Measurements from ENCODE around the gene ITIH3. TPM values are rescaled to one million over a fixed set of nuclear protein-coding genes. Genes with fewer than 3 reads are reported as not detected.
"Not testable (repeated sequence)": the region's sequence is repeated elsewhere in the genome, so short reads cannot be mapped to it uniquely, and the experiment has no call there.

The ITIH3 gene
- total RNA-seq, 2 experiments from 2014 or later: not detected

DNA sequence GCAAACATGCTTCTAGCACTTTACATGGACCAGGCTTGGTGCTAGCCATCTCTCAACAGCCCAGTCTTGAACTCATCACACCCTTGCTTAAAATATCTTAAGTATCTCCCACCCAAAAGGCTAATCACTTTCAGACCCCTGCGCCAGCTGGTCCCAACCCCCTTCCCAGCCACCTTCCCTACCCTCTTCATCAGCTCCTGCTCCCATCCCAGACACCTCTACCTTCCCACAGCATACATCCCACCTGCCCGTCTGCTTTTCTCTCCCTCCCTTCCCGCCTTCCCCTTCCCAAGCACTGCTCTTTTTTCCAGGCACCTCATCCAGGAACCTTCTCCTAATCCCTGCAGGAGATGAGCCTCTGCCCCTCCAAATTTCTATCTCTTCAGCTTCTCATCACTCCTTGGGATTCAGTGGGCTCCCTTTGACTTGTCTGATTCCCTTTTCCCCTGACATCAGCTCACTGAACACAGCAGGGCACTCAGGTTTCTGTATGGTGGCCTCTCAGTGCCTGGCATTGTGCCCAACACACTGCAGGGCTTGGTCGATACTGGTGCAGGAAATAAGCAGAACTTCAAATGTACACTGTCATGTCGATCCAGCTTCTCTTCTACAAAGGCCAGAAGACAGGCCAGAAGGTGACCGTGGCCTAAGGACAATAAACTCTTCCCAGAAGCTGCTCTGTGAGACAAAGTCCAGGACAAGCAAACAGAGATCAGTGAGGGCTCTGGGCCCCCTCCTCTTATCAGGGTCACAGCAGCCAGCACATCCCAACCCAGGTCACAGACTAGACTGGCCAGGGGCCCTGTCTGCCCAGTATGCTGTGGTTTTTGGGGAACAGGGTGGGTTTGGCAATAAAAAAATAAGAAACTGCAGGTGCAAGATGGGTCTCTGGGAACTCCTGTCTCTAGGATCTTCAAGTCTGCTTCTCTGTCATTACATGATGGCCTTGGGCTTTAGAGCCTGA is 19.4 kb upstream of the ITIH3 start:
- intact Hi-C loops (cut with micrococcal nuclease): loop anchor here (5.0 kb wide), 2 partner anchors 318 to 482 kb away; partner anchors contain the start of genes NISCH and TKT
- H3K36me3 Mint-ChIP-seq (ENCODE audit: low read depth): no peaks in the 10 kb centered on the region
- no peaks in the 10 kb centered on the region for H3K27me3 Mint-ChIP-seq (ENCODE audit: low read depth)
- peaks cover 10% of the 10 kb centered on the region for H3K4me1 Mint-ChIP-seq (ENCODE audit: low read depth)
- H3K4me3 Mint-ChIP-seq: no peak overlapping the region
- no peak for DNase-seq
- CTCF ChIA-PET: no interaction called here
- H3K27ac Mint-ChIP-seq: no peak overlapping the region
- no peaks in the 10 kb centered on the region for H3K9me3 Mint-ChIP-seq

GRCh38 chr3:52775877-52776276 is 18.7 kb upstream of the ITIH3 start:
- Mint-ChIP-seq H3K27ac (no peak overlapping the region), H3K27me3 (ENCODE audit: low read depth) (no peaks in the 10 kb centered on the region), H3K9me3 (no peaks in the 10 kb centered on the region), H3K4me1 (ENCODE audit: low read depth) (peaks cover 10% of the 10 kb centered on the region), H3K4me3 (no peak overlapping the region), H3K36me3 (ENCODE audit: low read depth) (no peaks in the 10 kb centered on the region)
- no peak for DNase-seq
- CTCF ChIA-PET: no interaction called here
- intact Hi-C loops (cut with micrococcal nuclease): no loop called here

DNA sequence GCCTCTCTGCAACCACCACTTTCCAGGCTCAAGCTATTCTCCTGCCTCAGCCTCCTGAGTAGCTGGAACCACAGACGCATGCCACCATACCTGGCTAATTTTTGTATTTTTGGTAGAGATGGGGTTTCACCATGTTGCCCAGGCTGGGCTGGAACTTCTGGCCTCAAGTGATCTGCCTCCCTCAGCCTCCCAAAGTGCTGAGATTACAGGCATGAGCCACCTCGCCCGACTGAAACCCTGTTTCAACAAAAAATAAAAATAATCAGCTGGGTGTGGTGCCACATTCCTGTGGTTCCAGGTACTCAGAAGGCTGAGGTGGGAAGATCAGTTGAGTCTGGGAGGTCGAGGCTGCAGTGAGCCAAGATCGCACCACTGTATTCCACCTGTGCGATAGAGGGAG is 18.1 kb upstream of the ITIH3 start:
- H3K27me3 Mint-ChIP-seq (ENCODE audit: low read depth); H3K4me1 Mint-ChIP-seq (ENCODE audit: low read depth); H3K27ac Mint-ChIP-seq; H3K4me3 Mint-ChIP-seq; intact Hi-C loops (cut with micrococcal nuclease); H3K36me3 Mint-ChIP-seq (ENCODE audit: low read depth); DNase-seq; H3K9me3 Mint-ChIP-seq: not testable (repeated sequence)
- CTCF ChIA-PET: interaction anchor here (0.6 kb wide), 1 partner anchor 802 kb away, joined by 3 read pairs; no protein-coding TSS in a partner anchor

DNA sequence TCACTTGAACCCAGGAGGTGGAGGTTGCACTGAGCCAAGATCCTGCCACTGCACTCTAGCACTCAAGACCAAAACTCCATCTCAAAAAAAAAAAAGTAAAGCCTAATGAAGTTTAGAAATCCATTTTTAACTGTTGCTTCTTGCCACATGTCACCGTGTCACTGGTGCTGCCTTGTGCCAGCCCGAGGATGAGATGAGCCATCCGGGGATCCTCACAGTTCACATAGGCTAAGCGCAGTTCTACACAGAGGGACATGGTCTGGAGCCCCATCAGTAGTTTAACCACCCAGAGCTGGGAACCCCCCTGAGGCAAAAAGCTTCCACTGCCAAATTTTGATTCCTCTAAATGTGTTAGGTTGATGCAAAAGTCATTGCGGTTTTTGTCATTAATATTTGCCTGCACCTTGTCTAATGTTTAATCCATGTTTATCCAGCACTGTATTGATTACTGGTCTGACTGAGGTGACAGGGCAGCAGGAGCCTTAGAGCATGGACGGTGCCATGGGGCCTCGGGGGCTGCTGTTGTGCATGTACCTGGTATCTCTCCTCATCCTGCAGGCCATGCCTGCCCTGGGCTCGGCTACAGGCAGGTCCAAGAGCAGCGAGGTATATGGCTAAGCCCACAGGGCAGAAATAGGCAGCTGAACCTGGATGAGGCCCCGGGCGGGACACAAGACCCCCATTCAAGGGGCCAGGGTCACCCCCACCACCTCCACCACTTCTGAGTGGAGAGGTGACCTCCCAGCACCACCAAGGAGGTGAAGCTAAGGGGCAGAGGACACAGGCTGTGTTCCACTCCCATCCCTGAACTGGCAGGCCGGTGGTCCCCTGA is 17.3 kb upstream of the ITIH3 start, which contains the start of gene ITIH1:
TSS of gene ITIH1 (plus strand) at position 473 of the 832 bp plus-strand sequence. CDS start at position 490, 17 bp downstream.
- intact Hi-C loops (cut with micrococcal nuclease): no loop called here
- Mint-ChIP-seq H3K4me3 (no peak within 1 kb of the TSS), H3K27me3 (ENCODE audit: low read depth) (no peaks in the 10 kb centered on the region), H3K9me3 (no peaks in the 10 kb centered on the region), H3K4me1 (ENCODE audit: low read depth) (no peaks in the 10 kb centered on the region), H3K27ac (no peak within 1 kb of the TSS), H3K36me3 (ENCODE audit: low read depth) (no peaks in the 10 kb centered on the region)
- CTCF ChIA-PET: no interaction called here
- DNase-seq: no peak

DNA sequence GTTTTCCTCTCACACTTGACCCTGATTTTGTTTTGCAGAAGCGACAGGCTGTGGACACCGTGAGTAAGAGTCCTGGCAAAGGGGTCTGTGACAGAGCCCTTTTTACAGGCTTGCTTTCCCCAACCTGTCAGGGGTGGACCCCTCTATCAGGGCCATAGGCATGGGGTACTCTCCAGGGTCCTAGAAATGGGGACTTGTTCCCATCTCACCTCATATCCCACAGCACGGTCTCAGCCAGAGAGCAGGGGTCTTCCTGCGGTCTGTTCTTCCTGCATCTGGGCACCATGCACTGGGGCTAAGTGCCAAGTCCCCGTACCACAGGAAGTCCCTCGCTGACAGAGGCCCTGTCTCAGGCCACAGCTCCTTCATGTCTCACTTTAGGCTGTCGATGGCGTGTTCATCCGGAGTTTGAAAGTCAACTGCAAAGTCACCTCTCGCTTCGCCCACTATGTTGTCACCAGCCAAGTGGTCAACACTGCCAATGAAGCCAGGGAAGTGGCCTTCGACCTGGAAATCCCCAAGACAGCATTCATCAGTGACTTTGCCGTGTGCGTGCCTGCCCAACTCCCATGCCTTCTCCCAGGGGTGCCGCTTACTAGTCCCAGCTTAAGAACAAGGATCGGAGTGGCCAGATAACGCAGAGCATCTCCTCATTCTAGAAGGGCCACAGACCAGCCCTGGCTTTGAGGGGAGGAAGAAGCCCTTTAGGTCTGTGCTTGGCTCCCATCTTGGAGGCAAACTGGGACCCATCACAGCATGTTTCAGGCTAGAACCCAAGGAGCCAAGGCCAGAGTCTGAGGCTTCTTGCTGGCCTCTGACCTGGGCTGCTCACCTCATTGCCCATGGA is 16.4 kb upstream of the ITIH3 start:
- Mint-ChIP-seq H3K27ac (no peak overlapping the region), H3K27me3 (ENCODE audit: low read depth) (no peaks in the 10 kb centered on the region), H3K36me3 (ENCODE audit: low read depth) (no peaks in the 10 kb centered on the region), H3K4me3 (no peak overlapping the region), H3K4me1 (ENCODE audit: low read depth) (no peaks in the 10 kb centered on the region), H3K9me3 (no peaks in the 10 kb centered on the region)
- intact Hi-C loops (cut with micrococcal nuclease): no loop called here
- no peak for DNase-seq
- CTCF ChIA-PET: no interaction called here

DNA sequence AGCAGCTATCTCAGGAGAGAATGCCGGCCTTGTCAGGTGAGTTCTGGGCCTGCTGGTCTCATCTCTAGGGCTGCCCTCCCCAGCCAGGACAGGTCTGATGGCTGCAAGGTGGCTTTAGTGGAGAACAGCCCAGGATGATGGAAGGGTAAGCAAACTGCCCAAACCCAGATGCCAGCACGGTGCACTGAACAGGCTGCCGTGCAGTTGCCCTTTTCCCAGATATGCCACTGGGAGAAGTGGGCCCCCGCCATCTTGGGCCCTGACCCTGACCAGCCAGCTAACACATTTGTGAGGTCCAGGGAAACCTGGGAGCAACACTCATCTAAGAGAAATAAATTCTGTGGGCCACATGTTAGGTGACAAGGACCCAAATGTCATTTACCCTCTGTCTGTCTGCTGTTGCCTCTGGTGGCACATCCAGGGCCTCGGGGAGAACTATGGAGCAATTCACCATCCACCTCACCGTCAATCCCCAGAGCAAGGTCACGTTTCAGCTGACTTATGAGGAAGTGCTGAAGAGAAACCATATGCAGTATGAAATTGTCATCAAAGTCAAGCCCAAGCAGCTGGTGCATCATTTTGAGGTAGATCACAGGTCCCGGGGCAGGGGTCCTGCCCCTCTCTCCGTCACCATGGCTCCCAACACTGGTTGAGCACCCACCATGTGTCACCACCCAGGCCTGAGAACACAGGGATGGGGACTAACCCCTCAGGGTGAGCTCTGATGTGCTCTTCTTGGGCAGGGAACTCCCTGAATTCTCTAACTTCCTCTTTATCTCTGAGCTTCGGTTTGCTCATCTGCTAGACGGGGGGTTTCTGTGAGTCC is 15.4 kb upstream of the ITIH3 start:
- H3K36me3 Mint-ChIP-seq (ENCODE audit: low read depth): no peaks in the 10 kb centered on the region
- CTCF ChIA-PET: no interaction called here
- DNase-seq: no peak
- no peaks in the 10 kb centered on the region for H3K27me3 Mint-ChIP-seq (ENCODE audit: low read depth)
- no peak overlapping the region for H3K4me3 Mint-ChIP-seq
- intact Hi-C loops (cut with micrococcal nuclease): no loop called here
- no peaks in the 10 kb centered on the region for H3K4me1 Mint-ChIP-seq (ENCODE audit: low read depth)
- no peak overlapping the region for H3K27ac Mint-ChIP-seq
- H3K9me3 Mint-ChIP-seq: no peaks in the 10 kb centered on the region

GRCh38 chr3:52779837-52780585 is 14.6 kb upstream of the ITIH3 start:
- H3K4me1 Mint-ChIP-seq (ENCODE audit: low read depth): no peaks in the 10 kb centered on the region
- no peak overlapping the region for H3K27ac Mint-ChIP-seq
- H3K4me3 Mint-ChIP-seq: no peak overlapping the region
- H3K36me3 Mint-ChIP-seq (ENCODE audit: low read depth): no peaks in the 10 kb centered on the region
- CTCF ChIA-PET: no interaction called here
- H3K27me3 Mint-ChIP-seq (ENCODE audit: low read depth): no peaks in the 10 kb centered on the region
- DNase-seq: no peak
- H3K9me3 Mint-ChIP-seq: no peaks in the 10 kb centered on the region
- intact Hi-C loops (cut with micrococcal nuclease): no loop called here

- intact Hi-C loops (cut with micrococcal nuclease): no loop called here
- CTCF ChIA-PET: no interaction called here
- Mint-ChIP-seq H3K27me3 (ENCODE audit: low read depth) (no peaks in the 10 kb centered on the region), H3K4me1 (ENCODE audit: low read depth) (no peaks in the 10 kb centered on the region), H3K36me3 (ENCODE audit: low read depth) (no peaks in the 10 kb centered on the region), H3K4me3 (no peak overlapping the region), H3K9me3 (no peaks in the 10 kb centered on the region), H3K27ac (no peak overlapping the region)
- no peak for DNase-seq
Observed at GRCh38 chr3:52781741-52782140, 12.9 kb upstream of the ITIH3 start.

- CTCF ChIA-PET: interaction anchor here (2.4 kb wide), 1 partner anchor 39 kb away, joined by 8 read pairs; no protein-coding TSS in a partner anchor
Observed at GRCh38 chr3:52782412-52783210, 12.0 kb upstream of the ITIH3 start.

DNA sequence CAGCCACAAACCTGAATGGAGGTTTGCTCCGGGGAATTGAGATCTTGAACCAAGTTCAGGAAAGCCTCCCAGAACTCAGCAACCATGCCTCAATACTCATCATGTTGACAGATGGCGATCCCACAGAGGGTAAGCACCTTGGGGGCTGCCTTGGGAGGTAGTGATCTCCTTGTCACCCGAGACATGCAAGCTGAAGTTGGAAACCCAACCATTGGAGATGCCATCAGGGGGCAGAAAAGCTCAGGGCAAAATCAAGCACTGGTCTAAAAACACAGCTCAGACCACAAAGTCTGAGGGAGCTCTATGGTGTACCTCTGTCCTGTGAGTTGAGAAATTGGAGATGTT is 11.4 kb upstream of the ITIH3 start:
- Mint-ChIP-seq H3K27ac (no peak overlapping the region), H3K9me3 (no peaks in the 10 kb centered on the region), H3K27me3 (ENCODE audit: low read depth) (no peaks in the 10 kb centered on the region), H3K4me1 (ENCODE audit: low read depth) (no peaks in the 10 kb centered on the region), H3K4me3 (no peak overlapping the region), H3K36me3 (ENCODE audit: low read depth) (no peaks in the 10 kb centered on the region)
- DNase-seq: no peak
- CTCF ChIA-PET: interaction anchor here (1.3 to 2.4 kb wide), 2 partner anchors 38 to 41 kb away, joined by 3 to 8 read pairs; no protein-coding TSS in a partner anchor
- intact Hi-C loops (cut with micrococcal nuclease): no loop called here

More at GRCh38 chr3:52782412-52783210, 12.0 kb upstream of the ITIH3 start:
- H3K4me3 Mint-ChIP-seq: no peak overlapping the region
- H3K9me3 Mint-ChIP-seq: no peaks in the 10 kb centered on the region
- no peak for DNase-seq
- intact Hi-C loops (cut with micrococcal nuclease): no loop called here
- no peaks in the 10 kb centered on the region for H3K4me1 Mint-ChIP-seq (ENCODE audit: low read depth)
- no peaks in the 10 kb centered on the region for H3K27me3 Mint-ChIP-seq (ENCODE audit: low read depth)
- H3K27ac Mint-ChIP-seq: no peak overlapping the region
- no peaks in the 10 kb centered on the region for H3K36me3 Mint-ChIP-seq (ENCODE audit: low read depth)

Measured in activated naive CD4-positive, alpha-beta T cell treated with anti-CD3 and anti-CD28 coated beads for 36 hours (primary cell).